Right atrium auricular region (tissue), 2 donors: ENCODE results near the gene CETN1. TPM values are rescaled to one million over a fixed set of nuclear protein-coding genes. Genes with fewer than 3 reads are reported as not detected.

Experiments used
- DNase-seq: peaks from one replicate; pipeline ENCODE4 v3.0.0-alpha.2; 2019; ENCODE audit warnings: low spot score
- H3K27ac ChIP-seq, 2 donors: fragments of 200-600 bp; sonication (generic); 1 replicate in 1 of 2; 2 replicates in 1 of 2; pipeline ENCODE4 v1.5.1; 2016 to 2019
- H3K27me3 ChIP-seq, 2 donors: fragments of 200-600 bp; sonication (generic); one replicate each; pipeline versions ENCODE4 v1.5.1 to v1.6.0; 2017 to 2019
- H3K36me3 ChIP-seq: fragments of 200-600 bp; sonication (generic); one replicate; pipeline ENCODE4 v1.5.1; 2016
- H3K4me1 ChIP-seq, 2 donors: fragments of 200-600 bp; sonication (generic); one replicate each; pipeline versions ENCODE4 v1.5.1 to v1.6.0; 2017 to 2019
- H3K4me3 ChIP-seq, 2 donors: fragments of 200-600 bp; sonication (generic); 1 replicate in 1 of 2; 2 replicates in 1 of 2; pipeline ENCODE4 v1.5.1; 2017 to 2019; ENCODE audit warnings: mild to moderate bottlenecking in 1 of 2, moderate library complexity in 1 of 2
- H3K9me3 ChIP-seq, 2 donors: fragments of 200-600 bp; sonication (generic); one replicate each; pipeline ENCODE4 v1.5.1; 2019
- CTCF ChIP-seq, 2 donors: fragments of 200-600 bp; sonication (generic); IDR thresholded peaks; one replicate each; pipeline ENCODE4 v1.5.1; 2019; ENCODE audit warnings: antibody characterized with exemption in 2 of 2
- total RNA-seq, 2 donors: library from RNA; depleted of rRNA; stranded (reverse); fragments of >200 nt; gene quantifications; one replicate each; pipeline ENCODE4 v1.1.0, GENCODE V29; 2016

The CETN1 gene
- total RNA-seq, 2 donors from 2014 or later, result not detected

GRCh38 chr18:574149-574860, 5.9 kb upstream of the CETN1 start:
- no peak overlapping the region for H3K4me3 ChIP-seq
- no peaks in the 10 kb centered on the region for H3K36me3 ChIP-seq
- no peaks in the 10 kb centered on the region for H3K4me1 ChIP-seq
- no peak for DNase-seq
- TF ChIP-seq CTCF (IDR thresholded peaks at IDR 0.05), result no peak
- H3K9me3 ChIP-seq, result no peaks in the 10 kb centered on the region
- H3K27me3 ChIP-seq, result no peaks in the 10 kb centered on the region
- H3K27ac ChIP-seq, result no peak overlapping the region

- Histone ChIP-seq H3K27ac (no peak overlapping the region), H3K4me1 (no peaks in the 10 kb centered on the region), H3K27me3 (no peaks in the 10 kb centered on the region), H3K36me3 (no peaks in the 10 kb centered on the region), H3K4me3 (no peak overlapping the region), H3K9me3 (no peaks in the 10 kb centered on the region)
- DNase-seq, result no peak
- TF ChIP-seq CTCF (IDR thresholded peaks at IDR 0.05), result no peak
Observed at GRCh38 chr18:574865-575645, 5.1 kb upstream of the CETN1 start.

- no peak for TF ChIP-seq CTCF (IDR thresholded peaks at IDR 0.05)
- H3K4me1 ChIP-seq, result no peaks in the 10 kb centered on the region
- H3K4me3 ChIP-seq, result no peak overlapping the region
- no peaks in the 10 kb centered on the region for H3K36me3 ChIP-seq
- no peak overlapping the region for H3K27ac ChIP-seq
- no peaks in the 10 kb centered on the region for H3K27me3 ChIP-seq
- no peak for DNase-seq
- no peaks in the 10 kb centered on the region for H3K9me3 ChIP-seq
Observed at GRCh38 chr18:576924-577323, 3.3 kb upstream of the CETN1 start.

- Histone ChIP-seq H3K4me3 (no peak overlapping the region), H3K36me3 (no peaks in the 10 kb centered on the region), H3K9me3 (no peaks in the 10 kb centered on the region), H3K4me1 (no peaks in the 10 kb centered on the region), H3K27ac (no peak overlapping the region), H3K27me3 (no peaks in the 10 kb centered on the region)
- no peak for TF ChIP-seq CTCF (IDR thresholded peaks at IDR 0.05)
- no peak for DNase-seq
Observed at GRCh38 chr18:577643-578375, 2.4 kb upstream of the CETN1 start.

GRCh38 chr18:579238-579637, 942 bp upstream of the CETN1 start:
- H3K27me3 ChIP-seq, result no peaks in the 10 kb centered on the region

More at GRCh38 chr18:579238-579637, 942 bp upstream of the CETN1 start:
- Histone ChIP-seq H3K9me3 (peaks cover 0 to 7% of the 10 kb centered on the region in 2 donors), H3K4me3 (no peak overlapping the region), H3K36me3 (no peaks in the 10 kb centered on the region), H3K27ac (no peak overlapping the region), H3K4me1 (no peaks in the 10 kb centered on the region)
- TF ChIP-seq CTCF (IDR thresholded peaks at IDR 0.05), result no peak
- DNase-seq, result no peak
